Hepatocyte (in vitro differentiated cells): ENCODE results near the gene MAPK11.

Source experiments
- EZH2 ChIP-seq: fragments of 200-600 bp; sonication (generic); IDR thresholded peaks from 2 replicates; pipeline ENCODE4 v1.6.1; 2016; ENCODE audit warnings: antibody characterized with exemption, mild to moderate bottlenecking, borderline replicate concordance
- EZH2phosphoT487 ChIP-seq: fragments of 200-600 bp; sonication (generic); IDR thresholded peaks from one replicate; pipeline ENCODE4 v1.6.1; 2018; ENCODE audit warnings: antibody characterized with exemption, mild to moderate bottlenecking, low read depth, moderate library complexity; ENCODE audit not compliant: unreplicated experiment, severe bottlenecking
- TF ChIP-seq, protein P1 (sequence below): fragments of 200-600 bp; sonication (generic); IDR thresholded peaks from 2 replicates; pipeline ENCODE4 v1.5.1; 2016; ENCODE audit warnings: antibody characterized with exemption, mild to moderate bottlenecking; ENCODE audit not compliant: poor library complexity

DNA sequence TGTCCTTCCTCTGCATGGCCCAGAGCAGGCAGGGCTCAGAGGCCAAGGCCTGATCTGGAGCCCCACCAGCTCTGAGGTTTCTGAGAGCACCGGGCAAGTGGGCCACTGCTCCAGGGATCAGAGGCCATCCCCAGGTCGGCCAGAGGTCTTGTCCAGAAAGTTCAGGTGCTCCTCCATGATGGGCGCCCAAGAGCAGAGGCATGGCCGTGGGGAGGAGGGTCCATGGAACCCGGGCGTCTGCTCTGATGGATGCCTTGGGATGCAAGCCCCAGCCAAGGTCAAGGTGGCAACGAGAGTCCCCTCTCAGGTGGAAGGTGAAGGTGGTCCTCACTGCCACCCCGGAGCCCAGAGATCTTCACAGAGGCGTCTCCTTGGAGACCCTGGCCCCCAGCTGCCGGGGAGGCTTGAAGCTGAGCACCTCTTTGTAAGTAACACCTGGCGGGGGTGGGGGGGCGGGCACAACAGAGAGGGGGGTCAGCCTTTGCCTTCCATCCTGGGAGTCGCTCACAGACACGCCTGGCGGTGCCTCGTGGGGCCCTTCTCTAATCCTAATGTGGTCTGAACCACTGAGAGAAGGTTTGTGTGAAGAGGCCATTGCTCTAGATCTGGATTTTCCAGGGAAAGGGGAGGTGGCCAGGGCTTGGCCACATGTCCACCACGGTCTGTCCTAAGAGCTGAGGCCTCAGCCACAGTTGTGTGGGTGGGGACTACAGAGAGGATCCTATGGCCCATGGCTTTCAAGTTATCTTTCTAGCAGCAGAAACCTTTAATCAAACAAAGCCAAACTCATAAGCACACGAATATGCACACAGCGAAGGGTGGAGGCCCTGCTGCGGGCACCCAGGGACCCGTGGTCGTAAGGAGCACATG is 16.9 kb downstream of the MAPK11 start:
- TF ChIP-seq, protein P1, sequence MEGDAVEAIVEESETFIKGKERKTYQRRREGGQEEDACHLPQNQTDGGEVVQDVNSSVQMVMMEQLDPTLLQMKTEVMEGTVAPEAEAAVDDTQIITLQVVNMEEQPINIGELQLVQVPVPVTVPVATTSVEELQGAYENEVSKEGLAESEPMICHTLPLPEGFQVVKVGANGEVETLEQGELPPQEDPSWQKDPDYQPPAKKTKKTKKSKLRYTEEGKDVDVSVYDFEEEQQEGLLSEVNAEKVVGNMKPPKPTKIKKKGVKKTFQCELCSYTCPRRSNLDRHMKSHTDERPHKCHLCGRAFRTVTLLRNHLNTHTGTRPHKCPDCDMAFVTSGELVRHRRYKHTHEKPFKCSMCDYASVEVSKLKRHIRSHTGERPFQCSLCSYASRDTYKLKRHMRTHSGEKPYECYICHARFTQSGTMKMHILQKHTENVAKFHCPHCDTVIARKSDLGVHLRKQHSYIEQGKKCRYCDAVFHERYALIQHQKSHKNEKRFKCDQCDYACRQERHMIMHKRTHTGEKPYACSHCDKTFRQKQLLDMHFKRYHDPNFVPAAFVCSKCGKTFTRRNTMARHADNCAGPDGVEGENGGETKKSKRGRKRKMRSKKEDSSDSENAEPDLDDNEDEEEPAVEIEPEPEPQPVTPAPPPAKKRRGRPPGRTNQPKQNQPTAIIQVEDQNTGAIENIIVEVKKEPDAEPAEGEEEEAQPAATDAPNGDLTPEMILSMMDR = no peak
- no peak for TF ChIP-seq EZH2
- TF ChIP-seq EZH2phosphoT487 = no peak
